SU-DHL-6 (cell line): ENCODE results near the gene NSUN7.

Experiments
- CTCF ChIP-seq: fragments of 200-600 bp; sonication (generic); IDR thresholded peaks from one replicate; pipeline ENCODE4 v1.5.1; 2017; ENCODE audit warnings: antibody characterized with exemption, mild to moderate bottlenecking, low read length, moderate library complexity; ENCODE audit not compliant: insufficient read depth, poor library complexity, severe bottlenecking
- EZH2phosphoT487 ChIP-seq: fragments of 200-600 bp; sonication (generic), shearing (Covaris generic); conservative IDR thresholded peaks from 2 replicates; pipeline ENCODE4 v1.6.1; 2018; ENCODE audit warnings: mild to moderate bottlenecking, antibody characterized with exemption, low read length, moderate library complexity, mixed read lengths

GRCh38 chr4:40843696-40844095, 93.9 kb downstream of the NSUN7 start:
- TF ChIP-seq EZH2phosphoT487 (no peak), CTCF (peak; percentile 18)
